Neural progenitor cell (in vitro differentiated cells): ENCODE results near the gene ERCC1. TPM values are rescaled to one million over a fixed set of nuclear protein-coding genes. Genes with fewer than 3 reads are reported as not detected.

Experiments used
- DNase-seq: peaks from one replicate; pipeline ENCODE4 v3.0.0-alpha.2; 2016; ENCODE audit warnings: low spot score
- H2AFZ ChIP-seq: fragments of 200-600 bp; sonication (generic); replicated peaks from 2 replicates; pipeline ENCODE4 v1.6.1; 2016; ENCODE audit warnings: antibody characterized with exemption
- H3F3A ChIP-seq: fragments of 200-600 bp; sonication (generic); 2 replicates; pipeline ENCODE4 v1.6.1; 2016; ENCODE audit warnings: antibody characterized with exemption, low read depth
- H3K27ac ChIP-seq: fragments of 200-600 bp; sonication (generic); 2 replicates; pipeline ENCODE4 v1.5.1; 2016; ENCODE audit warnings: mild to moderate bottlenecking
- H3K27me3 ChIP-seq: fragments of 200-600 bp; sonication (generic); 2 replicates; pipeline ENCODE4 v1.6.1; 2016; ENCODE audit warnings: mild to moderate bottlenecking, moderate library complexity
- H3K36me3 ChIP-seq: fragments of 200-600 bp; sonication (generic); 2 replicates; pipeline ENCODE4 v1.5.1; 2016
- H3K4me1 ChIP-seq: fragments of 200-600 bp; sonication (generic); 2 replicates; pipeline ENCODE4 v1.6.1; 2016; ENCODE audit warnings: mixed run types
- H3K4me2 ChIP-seq: fragments of 200-600 bp; sonication (generic); 2 replicates; pipeline ENCODE4 v1.6.1; 2016
- H3K4me3 ChIP-seq: fragments of 200-600 bp; sonication (generic); 2 replicates; pipeline ENCODE4 v1.5.1; 2016
- H3K79me2 ChIP-seq: fragments of 200-600 bp; sonication (generic); 2 replicates; pipeline ENCODE4 v1.6.1; 2016; ENCODE audit warnings: low read depth
- H3K9ac ChIP-seq: fragments of 200-600 bp; sonication (generic); 2 replicates; pipeline ENCODE4 v1.6.1; 2016
- H3K9me3 ChIP-seq: fragments of 200-600 bp; sonication (generic); 2 replicates; pipeline ENCODE4 v1.5.1; 2016; ENCODE audit warnings: low read depth
- H4K20me1 ChIP-seq: fragments of 200-600 bp; sonication (generic); 2 replicates; pipeline ENCODE4 v1.6.1; 2016; ENCODE audit warnings: low read depth
- H3K27ac Mint-ChIP-seq: 3 replicates; pipeline ENCODE4 v1.8.0; 2021; ENCODE audit warnings: mixed read lengths
- H3K27me3 Mint-ChIP-seq: 2 replicates; pipeline ENCODE4 v1.8.0; 2022; ENCODE audit warnings: low read depth, mild to moderate bottlenecking, inconsistent platforms, moderate library complexity, mixed read lengths; ENCODE audit not compliant: insufficient read depth
- H3K36me3 Mint-ChIP-seq: 3 replicates; pipeline ENCODE4 v1.8.0; 2021; ENCODE audit warnings: mixed read lengths
- H3K4me1 Mint-ChIP-seq: 3 replicates; pipeline ENCODE4 v1.8.0; 2021; ENCODE audit warnings: mixed read lengths
- H3K4me3 Mint-ChIP-seq: 3 replicates; pipeline ENCODE4 v1.8.0; 2021; ENCODE audit warnings: mild to moderate bottlenecking, moderate library complexity, mixed read lengths
- H3K9me3 Mint-ChIP-seq: 3 replicates; pipeline ENCODE4 v1.8.0; 2020; ENCODE audit warnings: mixed read lengths
- CTCF ChIP-seq: fragments of 200-600 bp; sonication (generic); IDR thresholded peaks from 2 replicates; pipeline ENCODE4 v1.5.1; 2017; ENCODE audit warnings: antibody characterized with exemption, mild to moderate bottlenecking
- EZH2 ChIP-seq: fragments of 200-600 bp; sonication (generic); IDR thresholded peaks from 2 replicates; pipeline ENCODE4 v1.6.1; 2017; ENCODE audit warnings: antibody characterized with exemption, mild to moderate bottlenecking, moderate library complexity
- EZH2phosphoT487 ChIP-seq: fragments of 200-600 bp; sonication (generic); IDR thresholded peaks from 2 replicates; pipeline ENCODE4 v1.6.1; 2017; ENCODE audit warnings: antibody characterized with exemption
- total RNA-seq: library from RNA; depleted of rRNA; stranded (reverse); fragments of >200 nt; gene quantifications from 2 replicates; pipeline ENCODE4 v1.2.3, GENCODE V29; 2015; ENCODE audit warnings: low replicate concordance

ERCC1 gene
- total RNA-seq, 1 donor from 2014 or later, result 46.0 TPM

GRCh38 chr19:45421947-45422498 lies 1.7 kb downstream of the ERCC1 start:
- no peak for DNase-seq
- peaks cover 29% of the 10 kb centered on the region for H3K4me1 Mint-ChIP-seq
- TF ChIP-seq EZH2 (no peak), CTCF (no peak), EZH2phosphoT487 (no peak)
- peaks cover 15% of the 10 kb centered on the region for H3K79me2 ChIP-seq
- no peak overlapping the region for H3K27ac ChIP-seq
- no peak overlapping the region for H3K4me2 ChIP-seq
- H3K4me3 Mint-ChIP-seq, result peak overlapping the region; percentile 48
- peak overlapping the region; percentile 17 for H3K27ac Mint-ChIP-seq
- H3K4me1 ChIP-seq, result peaks cover 5% of the 10 kb centered on the region
- no peak overlapping the region for H2AFZ ChIP-seq
- H3K9me3 Mint-ChIP-seq, result no peaks in the 10 kb centered on the region
- no peak overlapping the region for H3K4me3 ChIP-seq
- peaks cover 26% of the 10 kb centered on the region for H3F3A ChIP-seq
- H3K36me3 Mint-ChIP-seq, result peaks cover 17% of the 10 kb centered on the region
- no peaks in the 10 kb centered on the region for H3K36me3 ChIP-seq
- no peaks in the 10 kb centered on the region for H3K9me3 ChIP-seq
- peaks cover 8% of the 10 kb centered on the region for H3K27me3 Mint-ChIP-seq
- H3K27me3 ChIP-seq, result no peaks in the 10 kb centered on the region
- H3K9ac ChIP-seq, result no peak overlapping the region
- H4K20me1 ChIP-seq, result peaks cover 13% of the 10 kb centered on the region

- H3K27ac ChIP-seq, result no peak overlapping the region
- H3K79me2 ChIP-seq, result peaks cover 15% of the 10 kb centered on the region
- Mint-ChIP-seq H3K27ac (peak overlapping the region; percentile 76), H3K4me1 (peaks cover 29% of the 10 kb centered on the region), H3K36me3 (peaks cover 17% of the 10 kb centered on the region), H3K9me3 (no peaks in the 10 kb centered on the region), H3K4me3 (peak overlapping the region; percentile 64), H3K27me3 (peaks cover 8% of the 10 kb centered on the region)
- H3K9ac ChIP-seq, result no peak overlapping the region
- DNase-seq, result no peak
- H3K4me2 ChIP-seq, result no peak overlapping the region
- H3K4me3 ChIP-seq, result no peak overlapping the region
- H3K36me3 ChIP-seq, result no peaks in the 10 kb centered on the region
- peaks cover 24% of the 10 kb centered on the region for H3F3A ChIP-seq
- H2AFZ ChIP-seq, result no peak overlapping the region
- H3K4me1 ChIP-seq, result peaks cover 5% of the 10 kb centered on the region
- H4K20me1 ChIP-seq, result peaks cover 13% of the 10 kb centered on the region
- H3K9me3 ChIP-seq, result no peaks in the 10 kb centered on the region
- H3K27me3 ChIP-seq, result no peaks in the 10 kb centered on the region
- no peak for TF ChIP-seq CTCF
- TF ChIP-seq EZH2phosphoT487, result no peak
- TF ChIP-seq EZH2, result no peak
Measured at GRCh38 chr19:45420871-45421270, 2.8 kb downstream of the ERCC1 start.

GRCh38 chr19:45420356-45420755 lies 3.4 kb downstream of the ERCC1 start:
- Histone ChIP-seq H2AFZ (no peak overlapping the region), H3K4me1 (peaks cover 5% of the 10 kb centered on the region), H4K20me1 (peaks cover 13% of the 10 kb centered on the region), H3K27ac (no peak overlapping the region), H3K9me3 (no peaks in the 10 kb centered on the region), H3F3A (peaks cover 21% of the 10 kb centered on the region), H3K9ac (no peak overlapping the region), H3K36me3 (no peaks in the 10 kb centered on the region), H3K79me2 (peaks cover 15% of the 10 kb centered on the region), H3K4me3 (no peak overlapping the region), H3K4me2 (no peak overlapping the region), H3K27me3 (no peaks in the 10 kb centered on the region)
- no peak for DNase-seq
- Mint-ChIP-seq H3K36me3 (peaks cover 17% of the 10 kb centered on the region), H3K4me1 (peaks cover 25% of the 10 kb centered on the region), H3K9me3 (no peaks in the 10 kb centered on the region), H3K27ac (peak overlapping the region; percentile 76), H3K4me3 (peak overlapping the region; percentile 64), H3K27me3 (peaks cover 8% of the 10 kb centered on the region)
- TF ChIP-seq EZH2 (no peak), EZH2phosphoT487 (no peak), CTCF (no peak)
